GM12874 (cell line): ENCODE data around the gene VAPB.

Experiments
- TF ChIP-seq, protein P1 (sequence below): IDR thresholded peaks from 2 replicates; pipeline ENCODE4 v1.5.1; 2011; ENCODE audit warnings: low read depth, mild to moderate bottlenecking, control low read depth, low read length, moderate library complexity; ENCODE audit not compliant: insufficient read depth

The VAPB gene

DNA sequence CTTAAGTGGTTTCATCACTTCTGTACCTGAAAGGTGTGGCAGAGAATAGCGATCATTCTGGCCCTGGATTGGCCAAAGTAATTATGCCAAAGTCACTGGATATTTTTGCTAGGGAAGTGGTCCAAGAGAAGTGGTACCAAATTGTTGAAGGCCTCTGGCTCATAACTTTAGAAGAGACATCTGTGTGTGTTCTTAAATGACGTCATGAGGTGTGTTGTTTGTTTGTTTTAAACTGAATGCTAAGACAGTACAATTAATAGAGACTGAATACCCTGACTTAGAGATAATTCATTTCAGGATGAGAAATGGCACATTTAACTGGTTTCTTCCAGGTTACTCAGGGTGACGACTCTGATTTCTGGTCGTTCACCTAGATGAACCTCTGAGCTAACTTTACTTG lies 3.3 kb downstream of the VAPB start:
- TF ChIP-seq, protein P1, sequence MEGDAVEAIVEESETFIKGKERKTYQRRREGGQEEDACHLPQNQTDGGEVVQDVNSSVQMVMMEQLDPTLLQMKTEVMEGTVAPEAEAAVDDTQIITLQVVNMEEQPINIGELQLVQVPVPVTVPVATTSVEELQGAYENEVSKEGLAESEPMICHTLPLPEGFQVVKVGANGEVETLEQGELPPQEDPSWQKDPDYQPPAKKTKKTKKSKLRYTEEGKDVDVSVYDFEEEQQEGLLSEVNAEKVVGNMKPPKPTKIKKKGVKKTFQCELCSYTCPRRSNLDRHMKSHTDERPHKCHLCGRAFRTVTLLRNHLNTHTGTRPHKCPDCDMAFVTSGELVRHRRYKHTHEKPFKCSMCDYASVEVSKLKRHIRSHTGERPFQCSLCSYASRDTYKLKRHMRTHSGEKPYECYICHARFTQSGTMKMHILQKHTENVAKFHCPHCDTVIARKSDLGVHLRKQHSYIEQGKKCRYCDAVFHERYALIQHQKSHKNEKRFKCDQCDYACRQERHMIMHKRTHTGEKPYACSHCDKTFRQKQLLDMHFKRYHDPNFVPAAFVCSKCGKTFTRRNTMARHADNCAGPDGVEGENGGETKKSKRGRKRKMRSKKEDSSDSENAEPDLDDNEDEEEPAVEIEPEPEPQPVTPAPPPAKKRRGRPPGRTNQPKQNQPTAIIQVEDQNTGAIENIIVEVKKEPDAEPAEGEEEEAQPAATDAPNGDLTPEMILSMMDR = no peak

DNA sequence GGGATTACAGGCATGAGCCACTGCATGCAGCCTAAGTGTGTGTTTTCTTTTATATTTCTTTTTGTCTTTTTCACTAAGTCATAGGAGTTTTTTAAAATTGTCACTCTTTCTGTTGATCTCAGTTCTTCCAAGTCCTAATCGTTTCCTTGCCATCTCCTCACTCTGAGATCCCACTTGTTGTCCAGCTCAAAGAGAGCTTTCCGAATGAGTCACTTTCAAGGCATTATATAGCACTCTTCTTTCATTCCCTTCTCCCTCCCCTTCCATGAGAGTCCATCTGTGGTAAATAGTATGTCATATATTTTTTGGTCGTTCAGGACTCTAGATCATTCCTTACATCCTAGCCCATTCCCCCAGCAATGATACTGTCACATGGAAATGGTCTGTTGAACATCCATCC lies 4.3 kb downstream of the VAPB start:
- TF ChIP-seq, protein P1 = no peak

DNA sequence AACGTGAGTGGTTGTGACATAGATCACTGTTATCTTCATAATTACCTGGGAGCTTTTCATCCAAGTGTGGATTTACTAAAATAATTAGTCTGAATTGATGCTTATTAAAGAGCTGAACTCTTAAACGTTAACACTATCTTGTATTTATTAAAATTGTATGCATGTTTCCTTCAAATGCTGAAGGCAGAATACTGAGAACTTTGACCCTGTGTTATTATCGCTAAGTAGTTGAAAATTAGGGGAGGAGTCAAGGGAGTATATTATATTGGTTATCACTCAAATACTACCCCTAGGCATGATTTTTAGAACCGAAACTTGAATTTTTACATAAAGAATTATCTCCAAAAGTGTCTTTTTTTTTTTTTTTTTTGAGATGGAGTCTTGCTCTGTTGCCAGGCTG lies 5.8 kb downstream of the VAPB start:
- TF ChIP-seq, protein P1 = no peak

DNA sequence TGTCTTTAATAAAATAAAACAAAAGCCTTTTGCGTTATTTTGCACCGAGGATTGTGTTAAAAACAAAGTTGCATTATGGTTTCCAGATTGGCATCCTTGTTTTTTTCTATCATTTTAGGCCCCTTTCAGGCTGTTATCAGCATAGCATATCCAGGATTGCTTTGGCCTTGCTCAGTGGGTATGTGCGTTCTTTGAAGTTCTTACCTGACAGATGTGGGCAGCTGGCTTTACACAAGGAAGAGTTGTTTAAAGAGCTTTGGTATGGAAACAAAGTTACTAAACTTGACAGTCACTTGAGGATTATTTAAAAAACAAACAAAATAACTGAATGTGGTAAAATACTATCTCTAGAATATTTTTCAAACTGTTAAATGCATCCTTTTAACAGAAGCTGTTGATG lies 6.6 kb downstream of the VAPB start:
- TF ChIP-seq, protein P1 = no peak

DNA sequence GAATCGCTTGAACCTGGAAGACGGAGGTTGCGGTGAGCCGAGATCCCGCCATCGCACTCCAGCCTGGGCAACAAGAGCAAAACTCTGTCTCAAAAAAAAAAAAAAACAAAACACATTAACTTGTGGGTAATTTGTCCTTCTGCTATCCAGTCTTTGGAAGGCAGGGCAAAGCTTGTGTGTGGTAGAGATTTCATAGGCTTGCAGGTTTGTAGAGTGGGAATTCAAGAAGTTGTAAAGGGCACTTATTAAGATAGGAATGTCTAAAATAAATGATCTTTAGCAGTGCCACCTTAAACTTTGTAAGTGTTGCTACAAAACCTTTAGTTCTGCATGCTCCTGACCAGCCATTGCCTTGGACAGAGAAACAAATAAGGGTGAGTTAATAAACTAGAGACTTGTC lies 8.4 kb downstream of the VAPB start:
- TF ChIP-seq, protein P1 = no peak

DNA sequence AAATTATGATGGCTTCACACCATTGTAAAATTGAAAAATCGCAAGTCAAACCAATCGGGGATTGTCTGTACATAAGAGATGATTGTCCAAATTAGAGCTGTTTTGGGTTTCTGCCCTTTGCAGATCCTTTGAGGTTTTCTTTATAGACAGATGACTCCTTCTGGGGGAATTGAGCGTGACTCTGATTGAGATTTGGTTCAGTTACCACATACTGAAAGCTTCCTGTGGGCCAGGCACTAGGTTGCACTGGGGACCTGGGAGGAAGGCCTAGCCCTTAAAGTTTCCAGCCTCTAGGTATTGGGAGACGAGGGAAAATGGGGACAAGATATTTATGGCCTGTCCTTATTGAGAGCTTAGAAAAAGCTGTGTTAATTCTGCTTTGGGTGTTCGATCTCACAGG lies 9.2 kb downstream of the VAPB start:
- TF ChIP-seq, protein P1 = no peak

DNA sequence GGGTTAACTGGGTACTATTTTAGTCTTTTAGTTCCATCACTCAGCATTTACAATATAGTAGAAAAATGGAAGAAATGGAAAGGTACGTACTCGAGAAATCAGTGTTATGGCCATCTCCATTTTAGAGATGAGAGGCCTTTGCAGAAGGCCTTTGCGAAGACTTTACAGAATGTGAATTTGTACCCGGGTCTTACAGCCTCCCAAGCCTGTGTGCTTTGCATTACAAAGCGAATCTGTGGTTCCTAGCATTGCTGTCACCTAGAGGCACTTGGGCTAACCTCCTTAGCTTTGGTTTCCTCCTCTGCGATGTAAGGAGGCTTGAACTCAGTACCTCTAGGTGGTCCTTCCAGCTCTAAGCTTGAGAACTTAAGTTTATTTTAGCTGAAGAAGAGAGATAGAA lies 10.9 kb downstream of the VAPB start:
- TF ChIP-seq, protein P1 = no peak

DNA sequence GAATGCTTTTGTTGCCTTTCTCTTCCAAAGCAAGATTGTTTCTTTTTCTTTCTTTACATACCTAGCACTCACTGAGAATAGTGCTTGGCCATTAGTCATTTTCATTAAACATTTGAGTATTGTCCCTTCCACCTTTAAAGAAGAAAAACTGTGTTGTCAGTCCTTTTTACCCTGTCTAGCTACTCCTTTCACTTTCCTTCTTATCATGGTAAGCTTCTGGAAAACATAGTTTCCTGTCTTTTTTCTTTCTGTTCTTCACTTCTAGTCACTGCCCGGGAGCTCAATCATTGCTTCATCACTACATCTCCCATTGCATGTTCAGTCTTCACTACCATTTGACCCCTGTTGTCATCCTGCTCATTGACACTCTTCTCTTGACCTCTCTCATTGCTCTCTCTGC lies 12.1 kb downstream of the VAPB start:
- TF ChIP-seq, protein P1 = no peak
